K562 (cell line): ENCODE data around the gene TMEM126B. TPM values are rescaled to one million over a fixed set of nuclear protein-coding genes. Genes with fewer than 3 reads are reported as not detected.

Source experiments
- ATAC-seq: fragments of 200-7000 bp; cut with Tn5 transposase; 3 replicates; pipeline ENCODE4 v1.9.1; 2020; ENCODE audit warnings: moderate library complexity
- BruUV-seq: library from RNA; stranded (reverse); fragments of 400-500 nt; replicated peaks from 2 replicates; lab custom pipeline; 2021; lab: Mats Ljungman, UMichigan
- CTCF ChIA-PET: fragments of 300-600 bp; formaldehyde crosslinking; extraction: SDS; loops from one replicate; lab custom pipeline; 2021; ENCODE audit warnings: low intra/inter-chr PET ratio; lab: Yijun Ruan, JAX
- POLR2A ChIA-PET: fragments of 300-600, 350-650 bp; sonication (Branson Sonifier 250); formaldehyde crosslinking; extraction: SDS; loops from one replicate; lab custom pipeline; 2021; ENCODE audit warnings: antibody characterized with exemption, inconsistent platforms; lab: Yijun Ruan, JAX
- DNase-seq, 4 experiments: peaks; one replicate each; pipeline versions ENCODE4 v3.0.0 to v3.0.0-alpha.2; 2011 to 2018; ENCODE audit warnings: low spot score in 3 of 4, mixed read lengths in 3 of 4; ENCODE audit errors: extremely low read depth in 1 of 4
- FAIRE-seq: peaks from 2 replicates; lab custom pipeline; 2011; peaks lifted over from hg19 to GRCh38; lab: Jason Lieb, UNC
- H2AFZ ChIP-seq: 2 replicates; pipeline ENCODE4 v1.6.0; 2011; ENCODE audit warnings: low read depth, low read length, control low read depth, inconsistent platforms
- H3K27ac ChIP-seq: fragments of 200-600 bp; 3 replicates; pipeline ENCODE4 v1.8.0; 2011; ENCODE audit warnings: low read depth, mild to moderate bottlenecking, control low read depth, inconsistent platforms, low read length, moderate library complexity, mixed read lengths; ENCODE audit errors: extremely low read depth
- H3K27me3 ChIP-seq, 2 experiments: fragments of 300-600 bp in 1 of 2; 2 replicates in 1 of 2; 3 replicates in 1 of 2; pipeline versions ENCODE4 v1.6.0 to v1.8.0; 2011; ENCODE audit warnings: inconsistent platforms in 2 of 2, low read length in 2 of 2, mild to moderate bottlenecking in 1 of 2, mixed read lengths in 1 of 2, moderate library complexity in 1 of 2; ENCODE audit not compliant: control insufficient read depth in 2 of 2, insufficient read depth in 2 of 2
- H3K36me3 ChIP-seq: fragments of 300-600 bp; 3 replicates; pipeline ENCODE4 v1.8.0; 2011; ENCODE audit warnings: mild to moderate bottlenecking, low read length, inconsistent platforms; ENCODE audit not compliant: control insufficient read depth, insufficient read depth
- H3K4me1 ChIP-seq, 2 experiments: fragments of 200-600 bp in 1 of 2; replicated peaks in 1 of 2; 2 replicates in 1 of 2; 3 replicates in 1 of 2; pipeline versions ENCODE4 v1.5.1 to v1.8.0; 2011; ENCODE audit warnings: inconsistent platforms in 2 of 2, low read length in 2 of 2, mild to moderate bottlenecking in 1 of 2, mixed read lengths in 1 of 2, moderate library complexity in 1 of 2; ENCODE audit not compliant: control insufficient read depth in 2 of 2, insufficient read depth in 2 of 2
- H3K4me2 ChIP-seq: 2 replicates; pipeline ENCODE4 v1.6.1; 2011; ENCODE audit warnings: low read length, control low read depth, inconsistent platforms, mixed read lengths; ENCODE audit not compliant: insufficient read depth
- H3K4me3 ChIP-seq: fragments of 200-600 bp; sonication (generic), shearing (Covaris generic); 2 replicates; pipeline ENCODE4 v1.5.1; 2016; ENCODE audit warnings: control low read depth, inconsistent platforms
- H3K79me2 ChIP-seq: fragments of 200-600 bp; 3 replicates; pipeline ENCODE4 v1.8.0; 2011; ENCODE audit warnings: low read length, inconsistent platforms; ENCODE audit not compliant: control insufficient read depth, insufficient read depth
- H3K9ac ChIP-seq, 2 experiments: 2 replicates each; pipeline versions ENCODE4 v1.6.0 to v1.6.1; 2011; ENCODE audit warnings: low read depth in 2 of 2, low read length in 2 of 2, control low read depth in 1 of 2, inconsistent platforms in 1 of 2, mild to moderate bottlenecking in 1 of 2, mixed read lengths in 1 of 2; ENCODE audit not compliant: insufficient read depth in 1 of 2
- H3K9me1 ChIP-seq: one replicate; pipeline ENCODE4 v1.6.0; 2011; ENCODE audit warnings: inconsistent platforms, mild to moderate bottlenecking, low read length, moderate library complexity; ENCODE audit not compliant: control insufficient read depth, insufficient read depth
- H3K9me3 ChIP-seq: replicated peaks from 2 replicates; pipeline ENCODE4 v1.5.1; 2011; ENCODE audit warnings: low read depth, low read length, inconsistent platforms; ENCODE audit not compliant: control insufficient read depth, insufficient read depth
- H4K20me1 ChIP-seq: replicated peaks from 2 replicates; pipeline ENCODE4 v1.6.1; 2011; ENCODE audit warnings: low read length, inconsistent platforms, mixed read lengths; ENCODE audit not compliant: control insufficient read depth, insufficient read depth
- BCOR ChIP-seq: fragments of 450-650 bp; IDR thresholded peaks from 2 replicates; pipeline ENCODE4 v1.6.1; 2016
- HDAC8 ChIP-seq: fragments of 450-650 bp; IDR thresholded peaks from 2 replicates; pipeline ENCODE4 v1.6.1; 2016; ENCODE audit warnings: mild to moderate bottlenecking, missing genetic modification characterization, moderate library complexity, missing compliant biosample characterization
- NFIC ChIP-seq: fragments of 450-650 bp; IDR thresholded peaks from 2 replicates; pipeline ENCODE4 v1.6.1; 2017; ENCODE audit warnings: mild to moderate bottlenecking, inconsistent platforms
- NFIX ChIP-seq: fragments of 250-450 bp; sonication (Bioruptor Pico); IDR thresholded peaks from 2 replicates; pipeline ENCODE4 v1.4.0; 2020; ENCODE audit warnings: low read depth, mild to moderate bottlenecking, moderate library complexity
- RFX1 ChIP-seq: fragments of 450-650 bp; IDR thresholded peaks from 2 replicates; pipeline ENCODE4 v1.6.1; 2016; ENCODE audit warnings: mild to moderate bottlenecking, moderate library complexity
- SRSF9 ChIP-seq: fragments of 200-400 bp; formaldehyde crosslinking; IDR thresholded peaks from 2 replicates; pipeline ENCODE4 v1.6.1; 2017; ENCODE audit warnings: low read depth, low read length, borderline replicate concordance
- TBL1XR1 ChIP-seq, 2 experiments: IDR thresholded peaks; 2 replicates each; pipeline ENCODE4 v1.6.1; 2012; ENCODE audit warnings: improper control_type of control experiment in 2 of 2, low read length in 2 of 2, mild to moderate bottlenecking in 1 of 2
- WHSC1 ChIP-seq: IDR thresholded peaks from one replicate; pipeline ENCODE4 v1.6.1; 2012; ENCODE audit warnings: low read length, control low read depth, inconsistent platforms
- ZNF518B ChIP-seq: fragments of 250-450 bp; sonication (Bioruptor Pico); IDR thresholded peaks from 2 replicates; pipeline ENCODE4 v1.5.0; 2021; ENCODE audit warnings: mild to moderate bottlenecking, moderate library complexity
- WGBS: fragments of 100-300 bp; shearing (Covaris generic); methylation state at CpG from one replicate; pipeline ENCODE4 v1.1.6; 2016; ENCODE audit warnings: low coverage, mixed read lengths; ENCODE audit not compliant: insufficient coverage; ENCODE audit errors: missing lambda C conversion rate; 5-methylcytosine and 5-hydroxymethylcytosine counted together
- in situ Hi-C: fragments of 300-500 bp; cut with MboI; formaldehyde crosslinking; loops from 4 replicates; pipeline ENCODE4 v1.15.0; 2018; ENCODE audit warnings: inconsistent platforms, mixed read lengths
- intact Hi-C: fragments of 100-400 bp; cut with micrococcal nuclease; formaldehyde crosslinking; loops from 2 replicates; pipeline ENCODE4 v1.14.2; 2022
- polyA plus RNA-seq, 8 experiments: library from polyadenylated mRNA; depleted of rRNA in 4 of 8; stranded (reverse) in 5 of 8; unstranded in 3 of 8; fragments of >200 nt; fragmentation: Nextera tagmentation in 2 of 8; fragmentation: Illumina TruSeq in 1 of 8; extraction: Ambion mirVana in 2 of 8; extraction: Trizol in 1 of 8; gene quantifications; 2 replicates each; pipeline versions ENCODE4 v1.2.1 to v1.2.3, GENCODE V29; 2011 to 2014; ENCODE audit warnings: inconsistent platforms in 1 of 8, missing spikeins in 1 of 8
- total RNA-seq, 7 experiments: library from RNA; depleted of rRNA in 6 of 7; stranded (reverse); fragments of >200 nt in 6 of 7; fragmentation: Illumina TruSeq in 2 of 7; extraction: Trizol in 2 of 7; gene quantifications; 2 replicates each; pipeline versions ENCODE4 v1.2.1 to v1.2.3, GENCODE V29; 2011 to 2021; ENCODE audit warnings: low replicate concordance in 1 of 7

TMEM126B gene
- total and polyA plus RNA-seq, 9 of the 15 experiments (the other 6 are each of a cell fraction or from before 2014, with no cell fraction given) = 85.5 to 226 (median 164) TPM

GRCh38 chr11:85595285-85595884 lies 33.0 kb upstream of the TMEM126B start (continued):
- TF ChIP-seq RFX1 (no peak), TBL1XR1 (IDR thresholded peaks at IDR 0.05; ENCODE audit: low read length in 2 of 2) (no peak), BCOR (no peak), ZNF518B (CRISPR knock-in tag) (no peak), WHSC1 (no peak)
- TF ChIP-seq, all 486 proteins: peak for 15

- Histone ChIP-seq H3K9me1 (no peaks in the 10 kb centered on the region), H3K27me3 (no peaks in the 10 kb centered on the region), H3K27ac (no peak overlapping the region), H3K4me3 (no peak overlapping the region), H4K20me1 (no peaks in the 10 kb centered on the region), H3K9me3 (no peaks in the 10 kb centered on the region)
- BruUV-seq = no TSS peak
- TF ChIP-seq HDAC8 (tag) (no peak), NFIC (peak; percentile 79), SRSF9 (no peak), NFIX (CRISPR knock-in tag) (peak; percentile 65)
- TF ChIP-seq, all 486 proteins: peak for 2
- intact Hi-C loops = loop anchor here (5.0 to 10.0 kb wide), 5 partner anchors 65 to 820 kb away; no protein-coding TSS in a partner anchor
- Histone ChIP-seq H3K9ac (no peak overlapping the region), H3K4me1 (no peaks in the 10 kb centered on the region; a peak in 2 of 5 replicates), H3K36me3 (no peaks in the 10 kb centered on the region), H3K79me2 (no peaks in the 10 kb centered on the region), H3K4me2 (no peak overlapping the region), H2AFZ (no peak overlapping the region)
- ChIA-PET POLR2A (no interaction called here), CTCF (no interaction called here)
- DNase-seq = no peak
- in situ Hi-C loops = no loop called here
- no peak for ATAC-seq
- WGBS = 0% methylated on average over 2 of the region's 2 CpGs
- FAIRE-seq = no peak
These were observed 31.5 kb upstream of the TMEM126B start for GRCh38 chr11:85596886-85597285.
